ENCODE measurements around the gene WIPF1. TPM values are rescaled to one million over a fixed set of nuclear protein-coding genes. Genes with fewer than 3 reads are reported as not detected.

Gene WIPF1
- total RNA-seq, 1 experiment from 2014 or later, result 6.4 TPM

GRCh38 chr2:174636987-174637386 is 39.4 kb upstream of the WIPF1 start (continued):
- TF ChIP-seq NR1H2 (CRISPR knock-in tag; IDR thresholded peaks at IDR 0.05), result no peak

DNA sequence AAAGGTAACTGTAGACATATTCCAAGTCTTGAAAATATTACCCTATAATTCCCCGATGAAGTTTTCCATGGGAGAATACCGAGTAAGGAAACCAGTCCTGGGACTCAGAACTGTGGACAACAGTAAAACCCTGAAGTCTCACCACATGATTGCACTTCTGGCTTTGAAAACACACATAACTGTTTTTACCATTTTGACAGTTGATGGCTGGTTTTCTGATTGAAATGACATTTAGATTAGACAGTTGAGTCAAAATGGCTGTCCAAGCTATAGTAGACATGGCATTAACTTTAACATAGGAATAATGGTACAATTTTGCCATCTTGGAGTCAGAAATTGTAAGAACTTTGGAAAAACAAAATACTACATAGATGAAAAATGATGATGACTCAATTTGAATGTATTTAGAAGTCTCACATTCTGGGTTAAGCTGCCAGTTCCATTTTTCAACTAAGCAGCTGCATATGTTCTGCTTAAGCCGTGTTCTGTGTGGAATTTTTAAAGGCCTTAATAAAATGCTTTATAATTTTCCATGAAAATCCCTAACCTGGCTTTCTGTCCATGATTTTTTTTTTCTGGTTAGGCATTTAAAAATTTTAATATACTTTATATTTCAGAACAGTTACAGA is 38.3 kb upstream of the WIPF1 start:
- no peak for ATAC-seq
- Mint-ChIP-seq H3K4me3 (no peak overlapping the region), H3K27me3 (ENCODE audit: low read depth) (no peaks in the 10 kb centered on the region), H3K27ac (no peak overlapping the region), H3K36me3 (no peaks in the 10 kb centered on the region), H3K4me1 (peaks cover 11% of the 10 kb centered on the region), H3K9me3 (peaks cover 3% of the 10 kb centered on the region)
- DNase-seq (ENCODE audit: low spot score), result no peak
- TF ChIP-seq JUN (CRISPR knock-in tag; IDR thresholded peaks at IDR 0.05) (no peak), FOXP1 (CRISPR knock-in tag; IDR thresholded peaks at IDR 0.05; ENCODE audit: borderline replicate concordance) (no peak), ESRRA (CRISPR knock-in tag; IDR thresholded peaks at IDR 0.05; ENCODE audit: borderline replicate concordance) (no peak), EMX1 (CRISPR knock-in tag; IDR thresholded peaks at IDR 0.05) (no peak), E2F4 (CRISPR knock-in tag; IDR thresholded peaks at IDR 0.05; ENCODE audit: borderline replicate concordance, low read depth) (no peak)
- ChIA-PET CTCF (interaction anchor here (1.1 kb wide), 2 partner anchors 25 to 33 kb away, joined by 3 to 6 read pairs; no protein-coding TSS in a partner anchor), POLR2A (no interaction called here)

DNA sequence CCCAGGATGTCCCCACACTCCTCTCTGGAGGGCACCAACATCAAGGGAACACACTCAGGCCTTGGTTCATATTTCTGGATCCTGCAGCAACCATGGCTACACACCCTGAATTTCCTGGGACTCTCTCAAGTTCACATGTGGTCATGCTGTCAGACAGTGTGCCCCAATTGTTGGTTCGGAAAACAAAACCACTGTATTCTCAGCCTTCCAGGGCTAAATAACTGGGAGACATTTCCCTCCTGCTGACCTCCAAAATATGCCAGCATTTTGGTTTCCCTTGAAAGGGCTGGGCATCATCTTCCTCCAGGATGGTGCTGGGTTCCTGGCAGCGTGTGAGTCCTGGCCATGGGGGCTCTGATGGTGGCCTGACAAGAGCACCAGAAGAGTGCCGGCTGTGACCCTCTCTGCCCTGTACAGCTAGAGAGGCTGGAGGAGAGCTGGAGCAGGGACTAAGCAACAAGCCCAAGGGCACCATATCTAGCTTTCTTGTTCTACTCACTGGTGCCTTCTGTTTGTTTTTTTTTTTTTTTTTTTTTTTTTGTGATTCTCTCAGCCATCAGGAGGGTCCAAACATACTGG is 37.5 kb upstream of the WIPF1 start:
- CTCF ChIA-PET, result interaction anchor here (0.9 to 1.4 kb wide), 4 partner anchors 24 to 57 kb away, joined by 3 to 6 read pairs (median 4); no protein-coding TSS in a partner anchor
- DNase-seq (ENCODE audit: low spot score) (no peak), ATAC-seq (no peak)
- peaks cover 11% of the 10 kb centered on the region for H3K4me1 Mint-ChIP-seq
- TF ChIP-seq GRHL2 (CRISPR knock-in tag; IDR thresholded peaks at IDR 0.05; ENCODE audit: insufficient replicate concordance, severe bottlenecking) (no peak), PRDM15 (CRISPR knock-in tag; IDR thresholded peaks at IDR 0.05) (no peak), ATF1 (CRISPR knock-in tag; IDR thresholded peaks at IDR 0.05) (no peak), USF2 (CRISPR knock-in tag; IDR thresholded peaks at IDR 0.05) (no peak), TCF7 (CRISPR knock-in tag; IDR thresholded peaks at IDR 0.05; ENCODE audit: low read depth) (no peak), MAX (CRISPR knock-in tag; IDR thresholded peaks at IDR 0.05) (no peak), FOXP4 (CRISPR knock-in tag; IDR thresholded peaks at IDR 0.05) (no peak), KAT7 (CRISPR knock-in tag; IDR thresholded peaks at IDR 0.05; ENCODE audit: borderline replicate concordance) (no peak)
- TF ChIP-seq, protein P1, sequence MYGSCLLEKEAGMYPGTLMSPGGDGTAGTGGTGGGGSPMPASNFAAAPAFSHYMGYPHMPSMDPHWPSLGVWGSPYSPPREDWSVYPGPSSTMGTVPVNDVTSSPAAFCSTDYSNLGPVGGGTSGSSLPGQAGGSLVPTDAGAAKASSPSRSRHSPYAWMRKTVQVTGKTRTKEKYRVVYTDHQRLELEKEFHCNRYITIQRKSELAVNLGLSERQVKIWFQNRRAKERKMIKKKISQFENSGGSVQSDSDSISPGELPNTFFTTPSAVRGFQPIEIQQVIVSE (CRISPR knock-in tag; IDR thresholded peaks at IDR 0.05; ENCODE audit: borderline replicate concordance), result no peak
- TF ChIP-seq, protein P2, sequence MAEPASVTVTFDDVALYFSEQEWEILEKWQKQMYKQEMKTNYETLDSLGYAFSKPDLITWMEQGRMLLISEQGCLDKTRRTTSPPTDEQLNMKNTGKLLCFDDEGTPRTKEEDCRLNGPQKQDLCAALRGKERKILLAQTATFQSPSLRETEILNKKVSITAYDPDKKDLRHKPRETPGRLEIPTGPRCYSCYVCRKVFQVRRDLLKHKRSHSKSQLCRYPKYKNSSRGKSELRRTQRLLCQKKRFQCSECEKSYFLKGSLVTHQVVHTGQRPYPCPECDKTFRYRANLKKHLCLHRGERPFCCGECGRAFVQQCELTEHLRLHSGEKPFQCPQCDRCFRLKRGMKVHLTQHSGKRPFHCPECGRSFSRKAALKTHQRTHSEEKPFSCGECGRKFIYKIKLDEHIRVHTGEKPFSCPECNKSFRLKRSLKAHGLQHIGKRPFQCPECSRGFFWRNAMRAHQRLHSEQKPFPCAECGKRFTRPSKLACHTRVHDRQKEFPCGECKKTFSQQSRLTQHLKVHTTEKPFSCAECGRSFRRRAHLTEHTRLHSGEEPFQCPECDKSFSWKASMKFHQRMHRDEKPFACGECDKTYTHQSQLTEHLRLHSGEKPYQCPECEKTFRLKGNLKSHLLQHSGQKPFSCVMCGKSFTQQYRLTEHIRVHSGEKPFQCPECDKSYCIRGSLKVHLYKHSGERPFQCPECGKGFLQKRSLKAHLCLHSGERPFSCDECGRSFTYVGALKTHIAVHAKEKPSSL (CRISPR knock-in tag; conservative IDR thresholded peaks at IDR 0.05), result no peak
- H3K27me3 Mint-ChIP-seq (ENCODE audit: low read depth), result no peaks in the 10 kb centered on the region
- peaks cover 3% of the 10 kb centered on the region for H3K9me3 Mint-ChIP-seq
- POLR2A ChIA-PET, result no interaction called here
- no peaks in the 10 kb centered on the region for H3K36me3 Mint-ChIP-seq
- no peak overlapping the region for H3K27ac Mint-ChIP-seq
- no peak overlapping the region for H3K4me3 Mint-ChIP-seq

All from WTC11 (cell line).